GM12874 (cell line): ENCODE results near the gene NOS1AP.

Experiments
- CTCF ChIP-seq: IDR thresholded peaks from 2 replicates; pipeline ENCODE4 v1.5.1; 2011; ENCODE audit warnings: low read depth, mild to moderate bottlenecking, control low read depth, low read length, moderate library complexity; ENCODE audit not compliant: insufficient read depth

NOS1AP gene

DNA sequence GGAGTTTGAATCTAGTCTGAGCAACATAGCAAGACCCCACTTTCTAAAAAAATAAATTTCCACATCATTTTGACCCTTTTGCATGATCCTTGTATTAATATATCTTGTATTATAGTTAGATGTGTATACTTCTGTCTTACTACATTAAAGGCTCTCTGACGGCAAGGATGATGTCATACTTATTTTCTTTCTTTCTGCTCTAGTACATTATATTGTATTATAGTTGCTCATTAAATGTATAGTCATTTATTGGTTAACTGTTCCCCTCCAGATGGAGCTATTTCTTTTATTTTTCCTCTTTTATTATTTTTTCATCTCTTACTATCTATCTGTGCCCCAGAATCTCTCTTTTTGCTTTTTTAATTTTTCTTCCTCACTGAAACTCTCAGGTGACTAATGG lies 30.9 kb upstream of the NOS1AP start:
- no peak for TF ChIP-seq CTCF

GRCh38 chr1:162040001-162040400 lies 29.5 kb upstream of the NOS1AP start:
- no peak for TF ChIP-seq CTCF

GRCh38 chr1:162040657-162041056 lies 28.8 kb upstream of the NOS1AP start:
- TF ChIP-seq CTCF: peak; percentile 40; the same call in 1 of the 2 replicates

DNA sequence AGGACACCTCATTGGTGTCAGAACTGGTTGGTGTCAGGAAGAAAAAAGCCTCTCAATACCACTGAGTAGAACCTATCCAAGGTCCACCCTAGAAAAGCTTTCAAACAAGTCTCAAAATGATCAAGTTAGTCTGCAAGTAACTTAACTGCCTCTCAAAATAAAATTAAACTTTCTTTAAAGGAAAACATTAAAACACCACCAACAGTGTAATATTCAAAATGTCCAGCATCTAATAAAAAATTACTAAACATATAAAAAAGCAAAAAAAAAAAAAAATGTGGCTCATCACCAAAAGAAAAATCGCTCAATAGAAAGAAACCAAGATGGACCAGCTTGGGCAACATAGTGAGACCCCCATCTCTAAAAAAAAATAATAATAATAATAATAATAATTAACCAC lies 27.1 kb upstream of the NOS1AP start:
- TF ChIP-seq CTCF: no peak

DNA sequence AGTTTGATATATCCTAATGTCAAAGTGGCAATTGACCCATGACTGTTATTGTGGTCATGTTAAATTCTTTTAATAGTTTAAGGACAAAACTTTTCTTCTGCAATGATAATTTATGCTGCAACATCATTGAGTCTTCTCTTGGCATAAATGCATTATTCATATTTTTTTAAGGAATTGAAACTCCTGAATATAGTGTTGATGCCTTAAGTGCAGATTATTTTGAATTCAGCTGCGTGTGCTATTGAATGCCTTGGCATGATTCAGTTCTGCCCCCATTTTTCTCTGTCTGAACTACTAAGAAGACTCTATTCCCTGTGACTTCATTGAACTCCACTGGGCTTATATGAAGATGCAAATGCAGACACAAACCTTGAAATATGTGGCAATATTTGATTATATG lies 22.6 kb upstream of the NOS1AP start:
- no peak for TF ChIP-seq CTCF

GRCh38 chr1:162055062-162055461 lies 14.4 kb upstream of the NOS1AP start:
- no peak for TF ChIP-seq CTCF

GRCh38 chr1:162056043-162056442 lies 13.4 kb upstream of the NOS1AP start:
- TF ChIP-seq CTCF: peak; percentile 80

GRCh38 chr1:162056579-162056978 lies 12.9 kb upstream of the NOS1AP start:
- TF ChIP-seq CTCF: no peak
